ENCODE data around the gene CCNQ.

- TF ChIP-seq CTCF (IDR thresholded peaks at IDR 0.05) (no peak), EZH2phosphoT487 (IDR thresholded peaks at IDR 0.05) (no peak), EZH2 (IDR thresholded peaks at IDR 0.05) (no peak)
Observed at GRCh38 chrX:153600921-153601320, 2.0 kb upstream of the CCNQ start.

Measured in neural progenitor cell (in vitro differentiated cells).